Colonic mucosa (tissue), 4 donors: ENCODE results near the gene DENND2D. TPM values are rescaled to one million over a fixed set of nuclear protein-coding genes. Genes with fewer than 3 reads are reported as not detected.

ENCODE experiments used
- DNase-seq: peaks from one replicate; pipeline ENCODE4 v3.0.0-alpha.2; 2020
- H3K27ac ChIP-seq: fragments of 200-600 bp; one replicate; pipeline ENCODE4 v1.8.0; 2021
- H3K27me3 ChIP-seq: fragments of 200-600 bp; one replicate; pipeline ENCODE4 v1.8.0; 2021
- H3K36me3 ChIP-seq: fragments of 200-600 bp; one replicate; pipeline ENCODE4 v1.8.0; 2021
- H3K4me1 ChIP-seq: fragments of 200-600 bp; one replicate; pipeline ENCODE4 v1.8.0; 2021; ENCODE audit warnings: mild to moderate bottlenecking
- H3K4me3 ChIP-seq: fragments of 200-600 bp; one replicate; pipeline ENCODE4 v1.8.0; 2021
- H3K9ac ChIP-seq, 2 donors: one replicate each; pipeline ENCODE4 v1.7.0; 2013; ENCODE audit warnings: control low read depth in 2 of 2, low read depth in 2 of 2, low read length in 2 of 2
- H3K9me3 ChIP-seq: fragments of 200-600 bp; one replicate; pipeline ENCODE4 v1.8.0; 2021
- intact Hi-C: fragments of 100-400 bp; cut with DNase I; formaldehyde crosslinking; loops from one replicate; pipeline ENCODE4 v1.14.1; 2022
- total RNA-seq, 2 donors: library from RNA; stranded (reverse); fragmentation: NEBNext Ultra II Directional in 1 of 2; extraction: Animal tissue kit (Norgen Biotek cat#: 25700) in 1 of 2; gene quantifications; one replicate each; pipeline ENCODE4 v1.2.1, GENCODE V29; 2021
- TF ChIP-seq, protein P1 (sequence below): fragments of 200-600 bp; IDR thresholded peaks from one replicate; pipeline ENCODE4 v1.8.0; 2022; ENCODE audit warnings: antibody characterized with exemption, mild to moderate bottlenecking
- donor health status: healthy.
- donor health status: DM: no; HTN: no; CAD: no.
- donor health status: DM: no; HTN: no; CAD: no.

Gene DENND2D
- total RNA-seq, 2 donors from 2014 or later: 51.0 to 65.2 TPM

GRCh38 chr1:111154021-111154999 lies 46.1 kb downstream of the DENND2D start:
- no peak overlapping the region for H3K27ac ChIP-seq
- no peak for DNase-seq
- no peak overlapping the region for H3K4me3 ChIP-seq
- H3K9ac ChIP-seq: no peak overlapping the region
- H3K36me3 ChIP-seq: peaks cover 5% of the 10 kb centered on the region
- H3K9me3 ChIP-seq: no peaks in the 10 kb centered on the region
- no peaks in the 10 kb centered on the region for H3K27me3 ChIP-seq
- no peaks in the 10 kb centered on the region for H3K4me1 ChIP-seq
- intact Hi-C loops: no loop called here
- TF ChIP-seq, protein P1, sequence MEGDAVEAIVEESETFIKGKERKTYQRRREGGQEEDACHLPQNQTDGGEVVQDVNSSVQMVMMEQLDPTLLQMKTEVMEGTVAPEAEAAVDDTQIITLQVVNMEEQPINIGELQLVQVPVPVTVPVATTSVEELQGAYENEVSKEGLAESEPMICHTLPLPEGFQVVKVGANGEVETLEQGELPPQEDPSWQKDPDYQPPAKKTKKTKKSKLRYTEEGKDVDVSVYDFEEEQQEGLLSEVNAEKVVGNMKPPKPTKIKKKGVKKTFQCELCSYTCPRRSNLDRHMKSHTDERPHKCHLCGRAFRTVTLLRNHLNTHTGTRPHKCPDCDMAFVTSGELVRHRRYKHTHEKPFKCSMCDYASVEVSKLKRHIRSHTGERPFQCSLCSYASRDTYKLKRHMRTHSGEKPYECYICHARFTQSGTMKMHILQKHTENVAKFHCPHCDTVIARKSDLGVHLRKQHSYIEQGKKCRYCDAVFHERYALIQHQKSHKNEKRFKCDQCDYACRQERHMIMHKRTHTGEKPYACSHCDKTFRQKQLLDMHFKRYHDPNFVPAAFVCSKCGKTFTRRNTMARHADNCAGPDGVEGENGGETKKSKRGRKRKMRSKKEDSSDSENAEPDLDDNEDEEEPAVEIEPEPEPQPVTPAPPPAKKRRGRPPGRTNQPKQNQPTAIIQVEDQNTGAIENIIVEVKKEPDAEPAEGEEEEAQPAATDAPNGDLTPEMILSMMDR: no peak

DNA sequence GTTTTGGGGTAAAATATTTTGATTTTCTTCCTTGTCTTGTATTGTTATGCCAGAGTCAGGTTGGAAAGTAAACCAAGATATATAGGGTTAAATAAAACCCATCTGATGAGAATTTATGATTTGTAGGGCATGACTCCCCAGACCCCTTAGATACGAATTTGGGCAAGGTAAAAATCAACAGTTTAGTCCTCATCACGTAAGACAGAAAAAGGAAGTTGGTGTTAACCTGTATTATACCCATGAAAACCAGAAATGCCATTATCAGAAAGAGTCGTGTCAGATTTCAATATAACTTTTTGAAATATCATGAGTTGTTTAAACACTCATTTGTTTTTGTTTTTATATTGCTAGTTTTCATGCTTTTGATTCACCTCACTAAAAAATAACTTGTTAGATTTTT lies 48.6 kb downstream of the DENND2D start:
- Histone ChIP-seq H3K27me3 (no peaks in the 10 kb centered on the region), H3K9ac (no peak overlapping the region), H3K4me1 (no peaks in the 10 kb centered on the region), H3K27ac (no peak overlapping the region), H3K36me3 (peaks cover 11% of the 10 kb centered on the region), H3K4me3 (no peak overlapping the region), H3K9me3 (no peaks in the 10 kb centered on the region)
- TF ChIP-seq, protein P1: no peak
- DNase-seq: no peak
- intact Hi-C loops: no loop called here

DNA sequence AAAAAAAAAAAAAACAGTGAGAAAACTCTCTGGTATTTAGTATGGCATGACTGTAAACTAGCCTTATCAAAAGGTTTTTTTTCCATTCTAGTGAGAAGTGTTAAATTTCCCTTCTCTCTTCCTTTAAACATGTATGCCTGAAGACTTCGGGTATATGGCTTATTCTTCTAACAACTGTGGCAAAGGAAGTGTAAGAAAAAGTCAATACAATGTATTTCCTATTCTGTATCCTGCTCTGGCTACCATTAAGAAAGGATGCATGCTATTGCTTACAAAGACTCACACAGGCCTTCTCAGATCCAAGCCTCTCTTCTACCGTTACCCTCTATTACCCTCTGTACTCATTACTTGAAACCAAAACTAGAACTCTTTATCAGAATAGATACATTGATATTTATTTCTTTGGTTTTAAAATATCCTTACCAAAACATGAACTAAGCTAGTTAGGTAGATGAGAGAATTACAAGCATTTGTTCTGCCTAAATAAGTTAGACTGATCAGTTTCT lies 52.0 kb downstream of the DENND2D start:
- Histone ChIP-seq H3K4me3 (no peak overlapping the region), H3K27ac (no peak overlapping the region), H3K27me3 (no peaks in the 10 kb centered on the region), H3K9ac (no peak overlapping the region), H3K9me3 (no peaks in the 10 kb centered on the region), H3K36me3 (peaks cover 11% of the 10 kb centered on the region), H3K4me1 (no peaks in the 10 kb centered on the region)
- intact Hi-C loops: loop anchor here (10.0 kb wide), 1 partner anchor 76 kb away; the partner anchor contains the start of gene CHI3L2
- no peak for DNase-seq
- TF ChIP-seq, protein P1: no peak

- TF ChIP-seq, protein P1: no peak
- H3K27ac ChIP-seq: no peak overlapping the region
- intact Hi-C loops: loop anchor here (10.0 kb wide), 1 partner anchor 77 kb away; the partner anchor contains the start of gene CHI3L2
- DNase-seq: no peak
- H3K4me1 ChIP-seq: no peaks in the 10 kb centered on the region
- no peaks in the 10 kb centered on the region for H3K9me3 ChIP-seq
- no peaks in the 10 kb centered on the region for H3K27me3 ChIP-seq
- H3K4me3 ChIP-seq: no peak overlapping the region
- H3K9ac ChIP-seq: no peak overlapping the region
- H3K36me3 ChIP-seq: peaks cover 11% of the 10 kb centered on the region
These were observed 52.5 kb downstream of the DENND2D start for GRCh38 chr1:111147948-111148347.

GRCh38 chr1:111145963-111146768 lies 54.3 kb downstream of the DENND2D start:
- no peak overlapping the region for H3K27ac ChIP-seq
- intact Hi-C loops: loop anchor here (10.0 kb wide), 1 partner anchor 79 kb away; the partner anchor contains the start of gene CHI3L2
- H3K4me1 ChIP-seq: no peaks in the 10 kb centered on the region
- H3K36me3 ChIP-seq: peaks cover 8% of the 10 kb centered on the region
- H3K27me3 ChIP-seq: no peaks in the 10 kb centered on the region
- no peak for DNase-seq
- H3K9ac ChIP-seq: no peak overlapping the region
- TF ChIP-seq, protein P1: no peak
- no peak overlapping the region for H3K4me3 ChIP-seq
- no peaks in the 10 kb centered on the region for H3K9me3 ChIP-seq
